ENCODE measurements around the gene STK38L.
A peak's percentile ranks its signal among the peaks of the same experiment; 100 is the strongest.

The STK38L gene

DNA sequence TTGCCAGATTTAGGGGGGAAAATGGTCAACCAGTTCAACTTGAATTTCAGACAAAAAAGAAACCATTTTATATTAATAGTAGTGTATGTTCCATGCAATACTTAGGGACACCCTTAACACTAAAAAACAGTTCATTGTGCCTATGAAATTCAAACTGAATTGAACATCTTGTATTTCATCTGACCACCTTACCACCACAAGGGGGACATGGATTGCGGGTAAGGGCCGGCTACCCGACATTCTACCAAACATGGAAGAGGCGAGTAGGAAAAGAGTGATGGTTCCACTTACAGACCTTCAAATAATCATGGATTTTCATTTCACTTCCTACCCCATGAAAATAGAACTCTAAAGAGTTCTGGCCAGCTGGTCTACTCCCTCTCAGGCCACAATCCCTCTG, 10.3 kb upstream of the STK38L start:
- H3K9ac ChIP-seq (ENCODE audit: low read length), result no peak overlapping the region
- H3K27ac ChIP-seq (ENCODE audit: low read depth, low read length), result no peak overlapping the region
- no peak overlapping the region for H3K4me3 ChIP-seq (ENCODE audit: low read depth in 1 of 2, low read length in 2 of 2)
- H3K9me3 ChIP-seq (ENCODE audit: low read length), result no peaks in the 10 kb centered on the region
- no peaks in the 10 kb centered on the region for H3K27me3 ChIP-seq (ENCODE audit: control insufficient read depth in 1 of 2, insufficient read depth in 2 of 2, low read length in 2 of 2)
- peaks cover 6% of the 10 kb centered on the region for H3K4me1 ChIP-seq (ENCODE audit: insufficient read depth, low read length)
- H3K36me3 ChIP-seq (ENCODE audit: insufficient read depth, low read length), result no peaks in the 10 kb centered on the region

DNA sequence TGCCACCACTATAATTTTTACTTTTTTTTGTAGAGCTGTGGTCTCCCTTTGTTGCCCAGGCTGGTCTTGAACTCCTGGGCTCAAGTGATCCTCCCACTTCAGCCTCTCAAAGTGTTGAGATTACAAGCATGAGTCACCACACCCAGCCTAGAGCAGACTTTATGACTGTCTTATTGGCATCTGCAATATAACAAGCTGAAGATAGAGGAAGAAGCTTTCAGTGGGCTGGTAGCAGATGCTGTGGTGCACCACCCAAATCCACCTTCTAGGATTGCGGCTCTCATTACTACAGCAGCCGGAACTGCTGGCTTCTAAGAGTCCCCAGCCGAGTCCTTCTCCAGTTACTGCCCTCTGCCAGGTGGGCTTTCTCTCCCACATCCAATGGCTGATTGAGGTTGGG, 7.6 kb upstream of the STK38L start:
- no peak overlapping the region for H3K27ac ChIP-seq (ENCODE audit: low read depth, low read length)
- no peaks in the 10 kb centered on the region for H3K27me3 ChIP-seq (ENCODE audit: control insufficient read depth in 1 of 2, insufficient read depth in 2 of 2, low read length in 2 of 2)
- peaks cover 6% of the 10 kb centered on the region for H3K4me1 ChIP-seq (ENCODE audit: insufficient read depth, low read length)
- no peak overlapping the region for H3K9ac ChIP-seq (ENCODE audit: low read length)
- H3K36me3 ChIP-seq (ENCODE audit: insufficient read depth, low read length), result no peaks in the 10 kb centered on the region
- no peak overlapping the region for H3K4me3 ChIP-seq (ENCODE audit: low read depth in 1 of 2, low read length in 2 of 2)
- no peaks in the 10 kb centered on the region for H3K9me3 ChIP-seq (ENCODE audit: low read length)

DNA sequence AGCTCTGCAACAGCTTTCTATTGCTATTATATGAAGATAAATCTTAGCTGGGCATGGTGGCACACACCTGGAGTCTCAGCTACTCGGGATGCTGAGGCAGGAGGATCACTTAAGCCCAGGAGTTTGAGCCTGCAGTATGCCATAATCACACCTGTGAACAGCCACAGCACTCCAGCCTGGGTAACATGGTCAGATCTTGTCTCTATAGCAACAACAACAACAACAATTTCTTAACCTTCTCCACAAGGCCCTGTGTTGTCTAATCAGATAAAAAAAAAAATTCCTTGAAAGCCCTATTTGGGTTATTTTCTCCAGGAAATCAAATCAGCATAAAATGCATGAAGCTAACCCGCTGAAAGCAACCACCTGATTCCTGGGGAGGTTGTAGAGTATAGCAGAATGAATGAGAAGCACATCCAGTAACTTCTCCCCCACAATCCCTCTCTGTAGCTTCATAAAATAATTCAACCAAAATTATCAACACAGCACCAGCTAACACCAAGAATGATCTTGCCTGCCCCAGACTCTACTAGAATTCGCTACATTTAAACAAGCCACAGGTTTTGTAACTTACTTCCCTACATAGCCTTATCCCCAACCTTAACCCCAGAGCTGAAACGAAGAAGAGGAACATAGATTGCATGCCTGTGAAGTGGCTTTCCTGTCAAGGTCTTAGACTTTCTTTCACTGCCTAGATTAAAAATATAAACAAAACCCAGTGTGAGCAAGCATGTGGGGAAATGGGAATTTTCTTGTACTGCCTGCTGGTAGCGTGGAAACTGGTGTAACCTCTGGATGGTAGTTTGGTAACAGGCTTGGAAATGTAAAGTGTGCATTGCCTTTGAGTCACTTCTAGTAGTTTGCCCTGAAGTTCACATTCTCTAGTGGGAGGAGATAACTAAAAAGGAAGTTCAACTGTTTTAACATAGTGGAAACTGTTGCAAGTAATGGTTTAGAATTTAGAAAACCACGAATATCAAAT, 6.0 kb upstream of the STK38L start:
- Histone ChIP-seq H3K36me3 (ENCODE audit: insufficient read depth, low read length) (no peaks in the 10 kb centered on the region), H3K27ac (ENCODE audit: low read depth, low read length) (no peak overlapping the region), H3K4me3 (ENCODE audit: low read depth in 1 of 2, low read length in 2 of 2) (no peak overlapping the region), H3K27me3 (ENCODE audit: control insufficient read depth in 1 of 2, insufficient read depth in 2 of 2, low read length in 2 of 2) (no peaks in the 10 kb centered on the region), H3K9me3 (ENCODE audit: low read length) (no peaks in the 10 kb centered on the region), H3K4me1 (ENCODE audit: insufficient read depth, low read length) (peaks cover 6% of the 10 kb centered on the region), H3K9ac (ENCODE audit: low read length) (no peak overlapping the region)

DNA sequence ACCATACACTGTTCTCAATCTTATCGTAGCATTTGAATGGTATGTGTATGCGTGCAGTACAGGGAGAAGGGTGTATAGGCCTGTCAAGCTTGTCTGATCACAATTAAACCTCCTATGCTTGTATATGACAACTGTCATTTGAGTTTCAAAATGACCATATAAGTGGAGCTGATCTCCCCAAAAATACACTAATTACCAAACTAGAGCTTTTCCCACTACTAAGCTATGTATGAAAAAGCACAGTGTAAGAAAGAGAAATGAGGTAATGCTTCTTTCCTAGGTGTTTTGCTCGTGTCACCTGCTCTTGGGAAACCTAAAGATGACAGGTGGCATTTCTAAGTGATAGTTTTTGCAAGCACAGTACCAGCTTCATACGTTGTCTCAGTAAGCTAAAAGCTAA, 1.1 kb upstream of the STK38L start:
- no peak overlapping the region for H3K27ac ChIP-seq (ENCODE audit: low read depth, low read length)
- no peaks in the 10 kb centered on the region for H3K36me3 ChIP-seq (ENCODE audit: insufficient read depth, low read length)
- no peaks in the 10 kb centered on the region for H3K9me3 ChIP-seq (ENCODE audit: low read length)
- no peaks in the 10 kb centered on the region for H3K27me3 ChIP-seq (ENCODE audit: control insufficient read depth in 1 of 2, insufficient read depth in 2 of 2, low read length in 2 of 2)
- H3K9ac ChIP-seq (ENCODE audit: low read length), result no peak overlapping the region
- no peaks in the 10 kb centered on the region for H3K4me1 ChIP-seq (ENCODE audit: insufficient read depth, low read length)
- no peak overlapping the region for H3K4me3 ChIP-seq (ENCODE audit: low read depth in 1 of 2, low read length in 2 of 2)

DNA sequence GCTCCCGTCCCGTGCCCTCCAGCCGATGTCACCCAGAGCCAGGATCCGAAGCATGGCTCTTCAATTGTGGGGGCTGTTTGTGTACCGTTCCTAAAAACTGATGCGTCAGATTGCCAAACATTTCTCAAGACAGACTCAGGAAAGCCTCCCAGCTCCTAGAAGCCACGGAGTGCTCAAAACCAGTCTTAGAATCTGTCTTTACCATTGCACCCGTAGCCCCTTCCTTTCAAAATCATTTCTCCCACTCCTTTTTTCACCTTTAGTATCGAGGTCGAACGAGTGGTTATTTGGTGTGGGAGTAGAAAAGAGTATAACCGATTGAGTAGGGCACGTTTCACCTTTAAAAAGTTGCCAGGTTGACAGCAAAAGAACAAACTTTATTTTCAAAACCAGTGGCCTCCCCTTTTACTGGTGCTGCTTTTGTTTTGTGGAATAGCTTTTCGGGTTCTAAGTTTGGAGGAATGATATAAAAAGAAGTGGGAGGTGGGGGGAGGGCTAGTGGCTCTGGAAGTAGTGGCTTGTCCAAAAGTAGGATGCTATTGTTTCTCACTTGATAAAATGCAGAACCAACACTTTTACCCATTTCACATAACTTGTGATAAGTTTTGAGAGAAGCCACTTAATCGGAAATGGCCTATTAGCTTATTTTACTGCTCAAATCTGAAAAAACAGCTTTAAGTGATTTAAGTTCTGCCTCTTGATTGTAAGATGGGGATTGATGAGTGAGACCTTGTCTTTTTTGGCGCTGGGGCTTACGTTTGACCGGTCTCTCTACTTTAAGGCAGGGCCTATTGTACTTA, 803 bp downstream of the STK38L start:
- H3K4me1 ChIP-seq (ENCODE audit: insufficient read depth, low read length), result no peaks in the 10 kb centered on the region

DNA sequence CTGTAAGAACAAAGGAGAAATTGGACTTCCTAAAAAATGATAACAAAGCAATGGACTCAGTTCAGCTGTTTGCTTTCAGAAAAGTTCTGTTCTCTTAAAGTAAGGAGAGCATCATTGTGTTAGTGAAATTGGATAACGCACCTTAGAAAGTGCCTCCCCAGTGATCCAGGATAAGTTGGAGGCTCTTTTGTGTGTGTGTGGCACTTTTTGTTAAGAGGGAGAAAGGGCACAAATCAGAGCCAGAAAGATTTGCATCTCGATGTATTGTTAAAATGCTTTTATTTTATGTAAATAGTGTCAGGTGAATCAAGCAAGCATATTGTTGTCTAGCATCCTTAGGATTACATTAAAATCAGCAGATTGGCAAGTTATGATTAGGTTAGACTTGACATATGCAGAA, 2.1 kb downstream of the STK38L start:
- H3K27ac ChIP-seq (ENCODE audit: low read depth, low read length), result peak overlapping the region; percentile 97
- H3K9ac ChIP-seq (ENCODE audit: low read length), result peak overlapping the region; percentile 100

More for the DNA sequence above, 803 bp downstream of the STK38L start:
- no peaks in the 10 kb centered on the region for H3K9me3 ChIP-seq (ENCODE audit: low read length)
- H3K4me3 ChIP-seq (ENCODE audit: low read depth in 1 of 2, low read length in 2 of 2), result peak overlapping the region; percentile 92 to 99
- peak overlapping the region; percentile 100 for H3K9ac ChIP-seq (ENCODE audit: low read length)
- peak overlapping the region; percentile 97 for H3K27ac ChIP-seq (ENCODE audit: low read depth, low read length)
- no peaks in the 10 kb centered on the region for H3K27me3 ChIP-seq (ENCODE audit: control insufficient read depth in 1 of 2, insufficient read depth in 2 of 2, low read length in 2 of 2)
- no peaks in the 10 kb centered on the region for H3K36me3 ChIP-seq (ENCODE audit: insufficient read depth, low read length)

DNA sequence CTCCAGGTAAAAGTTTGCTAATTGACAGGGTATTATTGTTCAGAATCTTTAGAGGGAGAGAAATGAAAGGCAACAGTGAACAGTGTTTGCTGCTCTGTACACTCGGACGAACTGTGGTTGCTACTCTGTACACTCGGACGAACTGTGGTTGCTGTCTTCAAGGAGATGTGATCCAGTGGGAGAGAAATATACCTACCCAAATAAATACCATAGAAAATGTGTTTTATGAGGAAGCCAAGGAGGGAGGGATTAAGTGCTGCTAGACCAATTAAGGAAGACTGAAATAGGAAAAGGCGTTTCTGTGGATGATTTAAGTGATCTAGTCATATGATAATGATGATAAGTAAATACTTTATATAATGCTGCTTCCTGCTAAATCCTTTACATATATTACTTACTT, 2.7 kb downstream of the STK38L start:
- no peaks in the 10 kb centered on the region for H3K9me3 ChIP-seq (ENCODE audit: low read length)
- H3K4me3 ChIP-seq (ENCODE audit: low read depth in 1 of 2, low read length in 2 of 2), result peak overlapping the region; percentile 42 to 99
- H3K27me3 ChIP-seq (ENCODE audit: control insufficient read depth in 1 of 2, insufficient read depth in 2 of 2, low read length in 2 of 2), result no peaks in the 10 kb centered on the region
- peak overlapping the region; percentile 97 for H3K27ac ChIP-seq (ENCODE audit: low read depth, low read length)
- peaks cover 9% of the 10 kb centered on the region for H3K4me1 ChIP-seq (ENCODE audit: insufficient read depth, low read length)
- H3K9ac ChIP-seq (ENCODE audit: low read length), result peak overlapping the region; percentile 49
- no peaks in the 10 kb centered on the region for H3K36me3 ChIP-seq (ENCODE audit: insufficient read depth, low read length)

More for the DNA sequence above, 2.1 kb downstream of the STK38L start:
- Histone ChIP-seq H3K27me3 (ENCODE audit: control insufficient read depth in 1 of 2, insufficient read depth in 2 of 2, low read length in 2 of 2) (no peaks in the 10 kb centered on the region), H3K4me1 (ENCODE audit: insufficient read depth, low read length) (peaks cover 4% of the 10 kb centered on the region), H3K36me3 (ENCODE audit: insufficient read depth, low read length) (no peaks in the 10 kb centered on the region), H3K4me3 (ENCODE audit: low read depth in 1 of 2, low read length in 2 of 2) (peak overlapping the region; percentile 42 to 99), H3K9me3 (ENCODE audit: low read length) (no peaks in the 10 kb centered on the region)

DNA sequence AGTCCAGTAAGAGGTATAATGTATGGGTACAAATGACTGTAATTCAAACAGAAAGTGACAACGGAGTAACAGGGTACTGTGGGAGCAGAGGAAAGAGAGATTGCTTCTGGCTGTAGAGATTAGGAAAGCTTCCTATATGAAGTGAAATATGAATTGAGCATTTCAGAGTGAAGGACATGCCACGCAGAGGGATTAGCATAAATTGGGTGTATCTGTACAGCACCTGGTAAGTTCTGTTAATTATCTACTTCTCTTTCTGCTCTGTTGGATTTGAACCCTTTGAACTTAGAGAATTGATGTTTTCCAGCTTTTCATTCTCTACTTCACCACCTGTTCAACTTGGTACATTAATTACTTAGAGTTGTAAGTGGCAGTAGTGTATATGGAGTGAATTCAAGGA, 8.8 kb downstream of the STK38L start:
- Histone ChIP-seq H3K27ac (ENCODE audit: low read depth, low read length) (peak overlapping the region; percentile 45), H3K9ac (ENCODE audit: low read length) (no peak overlapping the region), H3K9me3 (ENCODE audit: low read length) (no peaks in the 10 kb centered on the region), H3K36me3 (ENCODE audit: insufficient read depth, low read length) (no peaks in the 10 kb centered on the region), H3K4me1 (ENCODE audit: insufficient read depth, low read length) (peaks cover 52% of the 10 kb centered on the region), H3K4me3 (ENCODE audit: low read depth in 1 of 2, low read length in 2 of 2) (no peak overlapping the region), H3K27me3 (ENCODE audit: control insufficient read depth in 1 of 2, insufficient read depth in 2 of 2, low read length in 2 of 2) (no peaks in the 10 kb centered on the region)

DNA sequence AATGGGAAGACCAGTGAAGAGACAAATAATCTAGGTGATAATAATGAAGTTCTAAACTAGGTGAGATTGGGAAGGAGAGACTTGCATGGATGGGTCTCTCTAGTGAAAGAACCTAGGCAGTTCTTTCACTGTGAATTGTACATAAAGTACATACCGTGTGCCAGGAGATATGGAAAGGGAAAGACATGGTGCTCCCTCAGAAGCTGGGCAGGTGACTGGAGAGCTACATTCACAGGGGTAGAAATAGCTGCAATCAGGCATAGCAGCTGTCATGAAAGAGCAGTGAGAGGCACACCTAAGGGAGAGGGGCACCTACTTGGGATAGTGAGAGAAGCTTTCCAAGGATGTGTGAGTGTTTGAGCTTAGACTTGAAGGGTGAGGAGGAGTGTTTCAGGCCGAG, 9.3 kb downstream of the STK38L start:
- Histone ChIP-seq H3K9ac (ENCODE audit: low read length) (no peak overlapping the region), H3K9me3 (ENCODE audit: low read length) (no peaks in the 10 kb centered on the region), H3K36me3 (ENCODE audit: insufficient read depth, low read length) (no peaks in the 10 kb centered on the region), H3K4me1 (ENCODE audit: insufficient read depth, low read length) (peaks cover 52% of the 10 kb centered on the region), H3K4me3 (ENCODE audit: low read depth in 1 of 2, low read length in 2 of 2) (no peak overlapping the region), H3K27me3 (ENCODE audit: control insufficient read depth in 1 of 2, insufficient read depth in 2 of 2, low read length in 2 of 2) (no peaks in the 10 kb centered on the region), H3K27ac (ENCODE audit: low read depth, low read length) (peak overlapping the region; percentile 45)

DNA sequence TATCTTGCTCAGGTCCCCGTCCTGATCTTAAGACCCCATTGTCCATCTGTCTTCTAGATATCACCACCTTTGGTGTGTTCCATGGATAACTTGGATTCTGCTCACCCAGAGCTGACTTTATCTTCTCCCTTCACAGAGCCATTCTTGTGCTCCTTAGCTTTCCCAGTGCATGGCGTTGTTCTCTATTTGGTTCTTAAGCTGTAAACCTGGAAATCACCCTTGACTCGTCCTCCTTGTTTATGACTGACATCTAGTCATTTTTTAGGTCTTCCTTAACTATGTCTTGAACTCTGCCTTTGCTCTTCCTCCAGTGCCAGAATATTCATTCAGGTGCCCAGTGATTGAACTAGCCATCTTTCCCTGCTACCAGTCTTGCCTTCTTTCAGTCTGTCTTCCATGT, 11.7 kb downstream of the STK38L start:
- Histone ChIP-seq H3K4me3 (ENCODE audit: low read depth in 1 of 2, low read length in 2 of 2) (no peak overlapping the region), H3K9ac (ENCODE audit: low read length) (no peak overlapping the region), H3K4me1 (ENCODE audit: insufficient read depth, low read length) (peaks cover 72% of the 10 kb centered on the region), H3K27me3 (ENCODE audit: control insufficient read depth in 1 of 2, insufficient read depth in 2 of 2, low read length in 2 of 2) (no peaks in the 10 kb centered on the region), H3K36me3 (ENCODE audit: insufficient read depth, low read length) (no peaks in the 10 kb centered on the region), H3K9me3 (ENCODE audit: low read length) (no peaks in the 10 kb centered on the region), H3K27ac (ENCODE audit: low read depth, low read length) (no peak overlapping the region)

DNA sequence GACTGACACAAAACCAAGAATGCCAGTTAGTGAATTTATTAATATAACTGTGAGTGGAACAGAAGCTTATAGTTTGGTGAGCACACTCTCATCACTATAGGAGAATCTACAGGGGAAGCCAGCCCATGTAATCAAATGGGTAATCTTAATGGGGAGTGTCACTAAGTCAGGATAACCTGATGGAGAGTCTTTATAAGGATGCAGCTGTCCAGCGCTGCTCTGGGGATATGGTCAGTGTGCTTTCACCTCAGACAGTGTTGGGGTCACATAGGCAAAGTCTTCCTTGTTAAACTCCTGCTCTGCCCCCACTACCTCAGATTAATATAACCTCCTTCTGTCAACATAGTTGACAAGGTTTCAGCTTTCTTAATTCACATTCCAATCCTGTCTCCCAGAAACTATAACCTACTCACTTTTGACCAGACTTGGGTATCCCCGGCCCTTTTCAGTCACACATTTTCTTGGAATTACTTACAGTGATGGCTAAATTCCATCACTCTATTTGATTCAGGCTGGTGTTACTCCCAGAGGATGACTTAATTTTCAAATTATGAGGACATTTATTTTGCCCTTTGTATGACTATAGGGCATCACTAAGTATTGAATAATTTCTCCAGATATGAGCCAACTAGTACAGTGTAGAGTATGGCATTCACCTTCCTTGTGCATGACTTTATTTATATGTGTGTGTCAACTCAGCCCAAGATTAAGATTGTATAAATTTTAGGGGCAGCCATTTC, 13.2 kb downstream of the STK38L start:
- Histone ChIP-seq H3K4me3 (ENCODE audit: low read depth in 1 of 2, low read length in 2 of 2) (no peak overlapping the region), H3K9me3 (ENCODE audit: low read length) (no peaks in the 10 kb centered on the region), H3K9ac (ENCODE audit: low read length) (no peak overlapping the region), H3K36me3 (ENCODE audit: insufficient read depth, low read length) (no peaks in the 10 kb centered on the region), H3K4me1 (ENCODE audit: insufficient read depth, low read length) (peaks cover 74% of the 10 kb centered on the region), H3K27me3 (ENCODE audit: control insufficient read depth in 1 of 2, insufficient read depth in 2 of 2, low read length in 2 of 2) (no peaks in the 10 kb centered on the region), H3K27ac (ENCODE audit: low read depth, low read length) (peak overlapping the region; percentile 20)

Measured in muscle layer of colon (tissue), 2 donors.